ENCODE measurements around the gene ZC4H2. TPM values are rescaled to one million over a fixed set of nuclear protein-coding genes. Genes with fewer than 3 reads are reported as not detected.
A peak's percentile ranks its signal among the peaks of the same experiment; 100 is the strongest.
"Not testable (repeated sequence)": the region's sequence is repeated elsewhere in the genome, so short reads cannot be mapped to it uniquely, and the experiment has no call there.

Gene ZC4H2
- total RNA-seq (48.2 and 48.3 TPM in 2 replicates), polyA plus RNA-seq (53.8 and 55.4 TPM in 2 replicates)

- no peaks in the 10 kb centered on the region for H3K9me3 ChIP-seq (ENCODE audit: low read depth)
- no peaks in the 10 kb centered on the region for H3K4me1 ChIP-seq (ENCODE audit: low read depth)
- peak within 1 kb of the TSS; percentile 57 for H3K4me3 ChIP-seq
- H3K36me3 ChIP-seq: no peaks in the 10 kb centered on the region
- no peak within 1 kb of the TSS for H3K27ac ChIP-seq
- DNase-seq (ENCODE audit: low read depth in 1 of 2, low spot score in 1 of 2): peak; percentile 78 to 83
- TF ChIP-seq CTCF (IDR thresholded peaks at IDR 0.05; ENCODE audit: low read depth, low read length): no peak
- no peaks in the 10 kb centered on the region for H3K27me3 ChIP-seq
Measured at GRCh38 chrX:64975989-64976672, at the start of gene ZC4H2. ZC4H2 (minus strand) TSS chrX:64976450; CDS start chrX:64976377, 73 bp downstream.

- no peak for DNase-seq (ENCODE audit: low read depth in 1 of 2, low spot score in 1 of 2)
- Histone ChIP-seq H3K27me3 (no peaks in the 10 kb centered on the region), H3K4me3 (no peak overlapping the region), H3K36me3 (no peaks in the 10 kb centered on the region), H3K9me3 (ENCODE audit: low read depth) (no peaks in the 10 kb centered on the region), H3K4me1 (ENCODE audit: low read depth) (no peaks in the 10 kb centered on the region), H3K27ac (no peak overlapping the region)
- no peak for TF ChIP-seq CTCF (IDR thresholded peaks at IDR 0.05; ENCODE audit: low read depth, low read length)
Measured at GRCh38 chrX:65017451-65017850, 41.2 kb upstream of the ZC4H2 start.

GRCh38 chrX:65014230-65014629 is 38.0 kb upstream of the ZC4H2 start:
- no peaks in the 10 kb centered on the region for H3K4me1 ChIP-seq (ENCODE audit: low read depth)
- TF ChIP-seq CTCF (IDR thresholded peaks at IDR 0.05; ENCODE audit: low read depth, low read length): no peak
- no peaks in the 10 kb centered on the region for H3K36me3 ChIP-seq
- no peaks in the 10 kb centered on the region for H3K9me3 ChIP-seq (ENCODE audit: low read depth)
- no peak for DNase-seq (ENCODE audit: low read depth in 1 of 2, low spot score in 1 of 2)
- H3K27ac ChIP-seq: no peak overlapping the region
- no peak overlapping the region for H3K4me3 ChIP-seq
- no peaks in the 10 kb centered on the region for H3K27me3 ChIP-seq

GRCh38 chrX:65009459-65009858 is 33.2 kb upstream of the ZC4H2 start:
- H3K27ac ChIP-seq: no peak overlapping the region
- H3K4me3 ChIP-seq: no peak overlapping the region
- TF ChIP-seq CTCF (IDR thresholded peaks at IDR 0.05; ENCODE audit: low read depth, low read length): no peak
- no peak for DNase-seq (ENCODE audit: low read depth in 1 of 2, low spot score in 1 of 2)
- H3K9me3 ChIP-seq (ENCODE audit: low read depth): no peaks in the 10 kb centered on the region
- no peaks in the 10 kb centered on the region for H3K27me3 ChIP-seq
- H3K4me1 ChIP-seq (ENCODE audit: low read depth): no peaks in the 10 kb centered on the region
- no peaks in the 10 kb centered on the region for H3K36me3 ChIP-seq

GRCh38 chrX:65002208-65002607 is 26.0 kb upstream of the ZC4H2 start:
- not testable (repeated sequence) for H3K36me3 ChIP-seq; DNase-seq (ENCODE audit: low read depth in 1 of 2, low spot score in 1 of 2); H3K4me3 ChIP-seq; H3K27me3 ChIP-seq; H3K27ac ChIP-seq; H3K9me3 ChIP-seq (ENCODE audit: low read depth); H3K4me1 ChIP-seq (ENCODE audit: low read depth)

GRCh38 chrX:64996805-64997204 is 20.6 kb upstream of the ZC4H2 start:
- no peaks in the 10 kb centered on the region for H3K4me1 ChIP-seq (ENCODE audit: low read depth)
- H3K36me3 ChIP-seq: no peaks in the 10 kb centered on the region
- H3K27me3 ChIP-seq: no peaks in the 10 kb centered on the region
- no peak for TF ChIP-seq CTCF (IDR thresholded peaks at IDR 0.05; ENCODE audit: low read depth, low read length)
- no peak overlapping the region for H3K4me3 ChIP-seq
- H3K27ac ChIP-seq: no peak overlapping the region
- H3K9me3 ChIP-seq (ENCODE audit: low read depth): no peaks in the 10 kb centered on the region
- no peak for DNase-seq (ENCODE audit: low read depth in 1 of 2, low spot score in 1 of 2)

Measured in cardiac muscle cell (in vitro differentiated cells and primary cell).